Gastrocnemius medialis (tissue), 4 donors: ENCODE data around the gene PIGT. TPM values are rescaled to one million over a fixed set of nuclear protein-coding genes. Genes with fewer than 3 reads are reported as not detected.

Experiments used
- ATAC-seq, 2 donors: fragments of 150-250 bp; one replicate each; pipeline ENCODE4 v1.9.1; 2016
- DNase-seq, 2 donors: peaks; one replicate each; pipeline ENCODE4 v3.0.0-alpha.2; 2019
- H3K27ac ChIP-seq, 4 donors: fragments of 200-600 bp; sonication (generic); 1 replicate in 1 of 4; 2 replicates in 3 of 4; pipeline ENCODE4 v1.5.1; 2016 to 2018; ENCODE audit warnings: mild to moderate bottlenecking in 2 of 4, moderate library complexity in 1 of 4
- H3K27me3 ChIP-seq, 3 donors: fragments of 200-600 bp; sonication (generic) in 2 of 3; 1 replicate in 1 of 3; 2 replicates in 2 of 3; pipeline versions ENCODE4 v1.5.1 to v1.6.0; 2016 to 2019; ENCODE audit warnings: mild to moderate bottlenecking in 1 of 3, moderate library complexity in 1 of 3
- H3K36me3 ChIP-seq, 2 donors: fragments of 200-600 bp; sonication (generic) in 1 of 2; one replicate each; pipeline ENCODE4 v1.5.1; 2017 to 2018
- H3K4me1 ChIP-seq, 2 donors: fragments of 200-600 bp; sonication (generic) in 1 of 2; one replicate each; pipeline ENCODE4 v1.5.1; 2016 to 2017; ENCODE audit warnings: mild to moderate bottlenecking in 2 of 2
- H3K4me3 ChIP-seq, 4 donors: fragments of 200-600 bp; sonication (generic) in 3 of 4; 1 replicate in 1 of 4; 2 replicates in 3 of 4; pipeline ENCODE4 v1.5.1; 2016 to 2019; ENCODE audit warnings: mild to moderate bottlenecking in 2 of 4
- H3K9me3 ChIP-seq, 3 donors: fragments of 200-600 bp; sonication (generic) in 2 of 3; 1 replicate in 1 of 3; 2 replicates in 2 of 3; pipeline ENCODE4 v1.5.1; 2016 to 2019
- POLR2A ChIP-seq, 2 donors: fragments of 450-650 bp; IDR thresholded peaks; one replicate each; pipeline ENCODE4 v1.6.1; 2017; ENCODE audit warnings: antibody characterized with exemption in 2 of 2, mild to moderate bottlenecking in 2 of 2, moderate library complexity in 2 of 2
- in situ Hi-C, 4 donors: fragments of 200-750 bp; cut with MboI; loops; one replicate each; pipeline versions ENCODE4 v1.15.0 to v1.8.0; 2017; ENCODE audit warnings: low sequenced_read_pairs in 4 of 4
- intact Hi-C: fragments of 100-400 bp; cut with DNase I; formaldehyde crosslinking; loops from one replicate; pipeline ENCODE4 v1.15.1; 2023; ENCODE audit warnings: low total_unique reads
- total RNA-seq, 4 donors: library from RNA; depleted of rRNA; stranded (reverse); fragments of >200 nt; gene quantifications; one replicate each; pipeline versions ENCODE4 v1.1.0 to v1.2.3, GENCODE V29; 2016
- TF ChIP-seq, protein P1 (sequence below), 5 experiments: fragments of 450-650 bp in 3 of 5; fragments of 200-600 bp in 2 of 5; sonication (generic) in 2 of 5; IDR thresholded peaks in 4 of 5; conservative IDR thresholded peaks in 1 of 5; 1 replicate in 4 of 5; 2 replicates in 1 of 5; pipeline ENCODE4 v1.5.1; 2016 to 2019; ENCODE audit warnings: antibody characterized with exemption in 5 of 5, mild to moderate bottlenecking in 3 of 5, moderate library complexity in 3 of 5

PIGT gene
- total RNA-seq, 4 donors from 2014 or later: 45.9 to 118 (median 94.2) TPM

DNA sequence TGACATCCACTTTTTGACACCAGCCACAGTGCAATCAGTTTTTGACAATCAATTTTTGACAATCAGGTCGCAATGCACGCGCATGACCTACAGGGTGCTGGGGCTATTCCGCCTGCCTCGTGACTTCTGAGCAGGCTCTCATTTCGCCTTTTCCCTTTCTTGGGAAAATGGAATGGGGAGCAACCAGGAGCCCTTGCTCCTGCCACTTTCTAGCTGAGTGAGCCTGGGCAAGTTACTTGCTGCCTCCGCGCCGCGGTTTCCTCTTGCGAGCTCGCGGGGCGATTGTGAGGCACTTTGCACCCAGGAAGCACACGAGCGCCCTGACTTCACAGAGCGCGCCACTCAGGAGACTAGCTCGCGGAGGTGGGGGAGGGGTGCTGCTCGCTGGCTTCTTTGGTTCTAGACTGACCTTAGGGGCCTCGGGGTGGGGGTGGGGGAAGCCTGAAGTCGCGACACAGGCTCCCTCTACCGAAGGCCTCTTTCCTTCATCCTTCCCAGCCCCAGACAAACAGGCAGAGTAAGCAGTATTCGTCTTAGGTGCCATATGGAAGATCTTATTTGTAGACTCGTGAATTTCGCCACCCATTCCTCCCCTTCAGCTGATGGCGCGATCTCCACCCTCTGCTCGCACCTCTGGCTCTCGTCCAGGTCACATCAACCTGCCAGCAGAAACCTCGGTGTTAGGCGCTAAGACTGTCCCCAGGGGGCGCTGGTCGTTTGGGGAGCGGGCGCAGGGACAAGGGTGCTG lies 42.4 kb upstream of the PIGT start:
- intact Hi-C loops: loop anchor here (1.0 to 5.0 kb wide), 5 partner anchors 33 to 399 kb away; no protein-coding TSS in a partner anchor

DNA sequence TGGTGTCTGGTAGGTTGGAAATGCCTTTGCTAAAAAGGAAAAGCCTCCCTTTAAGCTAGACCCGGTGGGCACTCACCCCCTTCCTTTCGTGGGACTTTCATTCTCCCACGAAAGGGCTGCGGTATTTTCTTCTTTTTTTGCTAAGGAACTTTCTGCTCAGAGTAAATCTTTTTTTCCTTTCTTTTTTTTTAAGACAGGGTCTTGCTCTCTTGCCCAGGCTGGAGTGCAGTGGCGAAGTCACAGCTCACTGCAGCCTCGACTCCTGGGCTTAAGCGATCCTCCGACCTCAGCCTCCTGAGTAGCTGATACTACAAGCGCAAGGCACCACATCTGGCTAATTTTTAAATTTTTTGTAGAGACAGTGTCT lies 41.9 kb upstream of the PIGT start:
- no peak for ATAC-seq

More for the DNA sequence above, 42.4 kb upstream of the PIGT start:
- TF ChIP-seq POLR2A (IDR thresholded peaks at IDR 0.05): no peak
- TF ChIP-seq, protein P1, sequence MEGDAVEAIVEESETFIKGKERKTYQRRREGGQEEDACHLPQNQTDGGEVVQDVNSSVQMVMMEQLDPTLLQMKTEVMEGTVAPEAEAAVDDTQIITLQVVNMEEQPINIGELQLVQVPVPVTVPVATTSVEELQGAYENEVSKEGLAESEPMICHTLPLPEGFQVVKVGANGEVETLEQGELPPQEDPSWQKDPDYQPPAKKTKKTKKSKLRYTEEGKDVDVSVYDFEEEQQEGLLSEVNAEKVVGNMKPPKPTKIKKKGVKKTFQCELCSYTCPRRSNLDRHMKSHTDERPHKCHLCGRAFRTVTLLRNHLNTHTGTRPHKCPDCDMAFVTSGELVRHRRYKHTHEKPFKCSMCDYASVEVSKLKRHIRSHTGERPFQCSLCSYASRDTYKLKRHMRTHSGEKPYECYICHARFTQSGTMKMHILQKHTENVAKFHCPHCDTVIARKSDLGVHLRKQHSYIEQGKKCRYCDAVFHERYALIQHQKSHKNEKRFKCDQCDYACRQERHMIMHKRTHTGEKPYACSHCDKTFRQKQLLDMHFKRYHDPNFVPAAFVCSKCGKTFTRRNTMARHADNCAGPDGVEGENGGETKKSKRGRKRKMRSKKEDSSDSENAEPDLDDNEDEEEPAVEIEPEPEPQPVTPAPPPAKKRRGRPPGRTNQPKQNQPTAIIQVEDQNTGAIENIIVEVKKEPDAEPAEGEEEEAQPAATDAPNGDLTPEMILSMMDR (IDR thresholded peaks at IDR 0.05 in 4 of 5, conservative IDR thresholded peaks at IDR 0.05 in 1 of 5): peak; percentile 85 to 91 (median 88)
- Histone ChIP-seq H3K27ac (peak overlapping the region; percentile 79 to 83 (median 80)), H3K4me1 (peaks cover 6 to 12% of the 10 kb centered on the region in 2 donors), H3K4me3 (peak overlapping the region; percentile 63 to 70 (median 64)), H3K36me3 (peaks cover 0 to under 1% of the 10 kb centered on the region in 2 donors), H3K27me3 (no peaks in the 10 kb centered on the region), H3K9me3 (no peaks in the 10 kb centered on the region)
- in situ Hi-C loops: loop anchor here (5.0 to 25.0 kb wide), 6 partner anchors 39 to 1161 kb away; partner anchors contain the start of gene OSER1 (in 1 of the 4)
- ATAC-seq (peak; percentile 82 to 86), DNase-seq (peak; percentile 69 to 79)

DNA sequence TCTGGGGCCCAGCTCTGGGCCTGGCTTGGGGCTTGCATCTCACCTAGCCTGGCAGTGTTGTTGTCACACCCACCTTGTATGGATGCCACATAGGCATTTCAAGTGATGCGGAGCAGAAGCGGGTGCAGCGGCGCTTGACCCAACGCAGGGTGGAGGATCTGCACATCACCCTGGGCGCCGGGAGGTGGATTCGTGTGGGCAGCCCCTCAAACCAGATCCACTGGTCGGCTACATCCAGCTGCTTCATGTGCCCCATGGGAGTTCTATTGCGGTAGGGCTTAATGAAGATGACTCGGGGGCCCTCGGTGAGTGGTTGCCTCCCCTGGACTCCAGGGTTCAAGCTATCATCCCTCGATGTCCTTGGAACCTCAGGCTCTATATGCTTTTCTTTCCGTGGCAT lies 41.0 kb upstream of the PIGT start:
- no peak overlapping the region for H3K4me3 ChIP-seq
- H3K9me3 ChIP-seq: no peaks in the 10 kb centered on the region
- H3K27me3 ChIP-seq: no peaks in the 10 kb centered on the region
- no peak for DNase-seq
- intact Hi-C loops (loop anchor here (1.0 to 5.0 kb wide), 3 partner anchors 56 to 397 kb away; no protein-coding TSS in a partner anchor), in situ Hi-C loops (loop anchor here (5.0 to 25.0 kb wide), 6 partner anchors 37 to 1163 kb away; partner anchors contain the start of gene OSER1 (in 1 of the 4))
- no peak for ATAC-seq
- no peak overlapping the region for H3K27ac ChIP-seq
- H3K4me1 ChIP-seq: peaks cover 6 to 12% of the 10 kb centered on the region in 2 donors
- H3K36me3 ChIP-seq: no peaks in the 10 kb centered on the region
- TF ChIP-seq POLR2A (IDR thresholded peaks at IDR 0.05): no peak
- TF ChIP-seq, protein P1 (IDR thresholded peaks at IDR 0.05 in 4 of 5, conservative IDR thresholded peaks at IDR 0.05 in 1 of 5): no peak

More for the DNA sequence above, 41.9 kb upstream of the PIGT start:
- Histone ChIP-seq H3K36me3 (no peaks in the 10 kb centered on the region), H3K27ac (peak overlapping the region; percentile 79 to 83 (median 80)), H3K4me3 (peak overlapping the region in 3 of 4 donors; percentile 63 to 70 (median 64)), H3K27me3 (no peaks in the 10 kb centered on the region), H3K4me1 (peaks cover 6 to 12% of the 10 kb centered on the region in 2 donors), H3K9me3 (no peaks in the 10 kb centered on the region)
- no peak for TF ChIP-seq POLR2A (IDR thresholded peaks at IDR 0.05)
- TF ChIP-seq, protein P1 (IDR thresholded peaks at IDR 0.05 in 4 of 5, conservative IDR thresholded peaks at IDR 0.05 in 1 of 5): peak in 1 of 5 experiments; percentile 22
- in situ Hi-C loops (loop anchor here (5.0 to 25.0 kb wide), 6 partner anchors 38 to 1162 kb away; partner anchors contain the start of gene OSER1 (in 1 of the 4)), intact Hi-C loops (loop anchor here (1.0 to 5.0 kb wide), 3 partner anchors 55 to 398 kb away; no protein-coding TSS in a partner anchor)
- DNase-seq: no peak

DNA sequence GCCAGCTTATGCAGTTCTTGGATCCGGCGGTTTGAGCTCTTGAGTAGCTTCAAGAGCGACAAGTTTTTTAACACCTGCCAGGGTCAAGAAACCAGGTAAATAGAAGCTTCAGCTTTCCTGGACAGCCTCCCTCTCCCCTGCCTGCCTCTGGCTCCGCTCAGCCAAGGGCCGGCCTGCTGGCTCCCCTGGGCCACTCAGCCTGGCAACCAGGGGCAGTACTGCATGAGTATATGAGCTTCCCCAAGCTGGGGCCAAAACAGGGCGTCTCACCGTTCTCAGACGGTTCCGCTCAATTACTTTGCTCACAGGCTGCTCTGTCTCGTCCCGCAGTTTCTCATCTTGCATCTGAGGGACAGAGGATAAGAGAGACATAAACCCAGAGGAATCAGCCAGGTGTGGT lies 38.7 kb upstream of the PIGT start:
- H3K4me1 ChIP-seq: peaks cover 6 to 10% of the 10 kb centered on the region in 2 donors
- ATAC-seq: no peak
- TF ChIP-seq POLR2A (IDR thresholded peaks at IDR 0.05): no peak
- TF ChIP-seq, protein P1 (IDR thresholded peaks at IDR 0.05 in 4 of 5, conservative IDR thresholded peaks at IDR 0.05 in 1 of 5): no peak
- no peak for DNase-seq
- H3K27ac ChIP-seq: no peak overlapping the region
- intact Hi-C loops (no loop called here), in situ Hi-C loops (loop anchor here in 2 of 4 donors (10.0 kb wide), 2 partner anchors 58 to 62 kb away; no protein-coding TSS in a partner anchor)
- H3K36me3 ChIP-seq: no peaks in the 10 kb centered on the region
- no peaks in the 10 kb centered on the region for H3K9me3 ChIP-seq
- H3K27me3 ChIP-seq: no peaks in the 10 kb centered on the region
- H3K4me3 ChIP-seq: no peak overlapping the region
